Uterus (tissue), 4 donors: ENCODE measurements around the gene RTL9. TPM values are rescaled to one million over a fixed set of nuclear protein-coding genes. Genes with fewer than 3 reads are reported as not detected.

Source experiments
- DNase-seq, 2 donors: peaks; one replicate each; pipeline ENCODE4 v3.0.0-alpha.2; 2019 to 2020
- H3K27ac ChIP-seq, 2 donors: fragments of 200-600 bp; sonication (generic); 1 replicate in 1 of 2; 2 replicates in 1 of 2; pipeline ENCODE4 v1.5.1; 2016 to 2018
- H3K27me3 ChIP-seq, 2 donors: fragments of 200-600 bp; sonication (generic); one replicate each; pipeline ENCODE4 v1.5.1; 2018 to 2019; ENCODE audit warnings: control low read depth in 1 of 2
- H3K36me3 ChIP-seq, 2 donors: fragments of 200-600 bp; sonication (generic); one replicate each; pipeline ENCODE4 v1.5.1; 2019; ENCODE audit warnings: control low read depth in 1 of 2
- H3K4me1 ChIP-seq, 2 donors: fragments of 200-600 bp; sonication (generic); one replicate each; pipeline ENCODE4 v1.5.1; 2018 to 2019; ENCODE audit warnings: control low read depth in 1 of 2
- H3K4me3 ChIP-seq, 2 donors: fragments of 200-600 bp; sonication (generic); 1 replicate in 1 of 2; 2 replicates in 1 of 2; pipeline ENCODE4 v1.5.1; 2018 to 2019; ENCODE audit warnings: mild to moderate bottlenecking in 1 of 2
- H3K9me3 ChIP-seq, 2 donors: fragments of 200-600 bp; sonication (generic); one replicate each; pipeline ENCODE4 v1.5.1; 2019; ENCODE audit warnings: control low read depth in 1 of 2
- POLR2A ChIP-seq, 2 donors: fragments of 450-650 bp; IDR thresholded peaks; one replicate each; pipeline ENCODE4 v1.6.1; 2016; ENCODE audit warnings: antibody characterized with exemption in 2 of 2, mild to moderate bottlenecking in 1 of 2, moderate library complexity in 1 of 2
- intact Hi-C: fragments of 100-400 bp; cut with DNase I; formaldehyde crosslinking; loops from one replicate; pipeline ENCODE4 v1.15.1; 2023; ENCODE audit warnings: low total_unique reads
- small RNA-seq: library from RNA; depleted of rRNA; stranded (forward); fragments of <200 nt; gene quantifications from one replicate; pipeline ENCODE3, GENCODE V24; 2016
- total RNA-seq, 4 donors: library from RNA; depleted of rRNA in 3 of 4; stranded (reverse); fragments of >200 nt in 3 of 4; gene quantifications; one replicate each; pipeline versions ENCODE4 v1.1.0 to v1.2.4, GENCODE V29; 2014 to 2023
- TF ChIP-seq, protein P1 (sequence below), 4 experiments: fragments of 200-600 bp in 2 of 4; fragments of 450-650 bp in 2 of 4; sonication (generic) in 2 of 4; IDR thresholded peaks; one replicate each; pipeline ENCODE4 v1.5.1; 2016 to 2019; ENCODE audit warnings: antibody characterized with exemption in 4 of 4, mild to moderate bottlenecking in 2 of 4, moderate library complexity in 1 of 4
- donor health status: DM: yes; HTN: yes; CAD: no.

The RTL9 gene
- total RNA-seq, 4 donors from 2014 or later, result 0.40 to 0.48 TPM; not detected in 2

DNA sequence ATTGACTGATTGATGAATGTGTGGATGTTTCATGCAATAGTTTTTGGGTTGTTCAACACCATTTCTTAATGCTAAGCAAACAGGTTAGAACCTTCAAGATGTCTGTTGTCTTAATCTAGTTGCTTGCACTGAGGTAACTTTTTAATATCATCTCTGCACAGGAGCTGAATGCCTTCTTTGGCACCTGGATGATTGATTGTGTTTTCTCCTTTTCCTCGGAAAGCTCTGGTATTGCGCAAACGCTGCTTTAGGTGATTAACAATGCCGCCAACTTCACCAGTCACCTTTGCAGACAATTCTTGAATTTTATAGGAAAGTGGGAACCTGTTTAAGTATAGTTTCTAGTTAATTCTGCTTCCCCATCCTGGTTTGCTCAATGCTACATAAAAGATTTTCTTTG, 48.2 kb downstream of the RTL9 start:
- Histone ChIP-seq H3K9me3 (no peaks in the 10 kb centered on the region), H3K27me3 (peaks cover 0 to 5% of the 10 kb centered on the region in 2 donors), H3K4me3 (no peak overlapping the region), H3K27ac (no peak overlapping the region), H3K4me1 (no peaks in the 10 kb centered on the region), H3K36me3 (no peaks in the 10 kb centered on the region)
- intact Hi-C loops, result no loop called here
- TF ChIP-seq, protein P1, sequence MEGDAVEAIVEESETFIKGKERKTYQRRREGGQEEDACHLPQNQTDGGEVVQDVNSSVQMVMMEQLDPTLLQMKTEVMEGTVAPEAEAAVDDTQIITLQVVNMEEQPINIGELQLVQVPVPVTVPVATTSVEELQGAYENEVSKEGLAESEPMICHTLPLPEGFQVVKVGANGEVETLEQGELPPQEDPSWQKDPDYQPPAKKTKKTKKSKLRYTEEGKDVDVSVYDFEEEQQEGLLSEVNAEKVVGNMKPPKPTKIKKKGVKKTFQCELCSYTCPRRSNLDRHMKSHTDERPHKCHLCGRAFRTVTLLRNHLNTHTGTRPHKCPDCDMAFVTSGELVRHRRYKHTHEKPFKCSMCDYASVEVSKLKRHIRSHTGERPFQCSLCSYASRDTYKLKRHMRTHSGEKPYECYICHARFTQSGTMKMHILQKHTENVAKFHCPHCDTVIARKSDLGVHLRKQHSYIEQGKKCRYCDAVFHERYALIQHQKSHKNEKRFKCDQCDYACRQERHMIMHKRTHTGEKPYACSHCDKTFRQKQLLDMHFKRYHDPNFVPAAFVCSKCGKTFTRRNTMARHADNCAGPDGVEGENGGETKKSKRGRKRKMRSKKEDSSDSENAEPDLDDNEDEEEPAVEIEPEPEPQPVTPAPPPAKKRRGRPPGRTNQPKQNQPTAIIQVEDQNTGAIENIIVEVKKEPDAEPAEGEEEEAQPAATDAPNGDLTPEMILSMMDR (IDR thresholded peaks at IDR 0.05), result no peak
- TF ChIP-seq POLR2A (IDR thresholded peaks at IDR 0.05), result no peak
- DNase-seq, result no peak

DNA sequence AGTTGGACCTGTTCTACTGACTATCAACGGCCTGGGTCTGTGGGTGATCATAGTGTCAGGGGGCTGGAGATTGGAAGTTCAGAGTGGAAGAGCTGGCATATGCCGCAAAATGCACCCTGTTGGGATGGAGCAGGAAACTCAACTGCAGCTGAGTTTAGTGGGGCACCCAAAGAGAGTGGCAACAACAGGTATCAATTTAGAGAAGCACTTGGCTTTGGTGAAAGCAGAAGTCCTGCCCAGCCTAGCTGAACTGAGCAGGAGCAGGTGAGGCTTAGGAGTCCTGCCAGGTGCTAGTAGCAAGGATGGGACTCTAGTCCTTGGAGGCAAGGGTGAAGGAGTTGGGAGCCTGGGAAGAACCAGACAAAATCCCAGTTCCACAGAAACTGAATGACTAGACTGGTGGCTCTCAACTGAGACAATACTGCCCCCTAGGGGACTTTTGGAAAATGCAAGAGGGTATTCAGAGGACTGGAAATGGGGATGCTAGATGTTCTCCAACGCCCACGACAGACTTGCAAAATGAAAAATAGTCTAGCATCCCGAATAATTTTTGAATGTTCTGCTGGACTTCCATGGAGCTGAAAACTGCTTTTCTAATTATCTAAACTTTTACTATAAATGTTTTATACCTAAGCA, 49.4 kb downstream of the RTL9 start:
- no peak for TF ChIP-seq POLR2A (IDR thresholded peaks at IDR 0.05)
- TF ChIP-seq, protein P1 (IDR thresholded peaks at IDR 0.05), result peak; percentile 59 to 71 (median 65)
- H3K9me3 ChIP-seq, result no peaks in the 10 kb centered on the region
- no peak overlapping the region for H3K4me3 ChIP-seq
- peaks cover 0 to 5% of the 10 kb centered on the region in 2 donors for H3K27me3 ChIP-seq
- H3K36me3 ChIP-seq, result no peaks in the 10 kb centered on the region
- H3K27ac ChIP-seq, result no peak overlapping the region
- intact Hi-C loops, result no loop called here
- peak in 1 of 2 donors; percentile 62 for DNase-seq
- H3K4me1 ChIP-seq, result no peaks in the 10 kb centered on the region

Small RNA genes lying within 50 kb of the gene (small RNA-seq; reads per million reads assigned to genes)
- not detected for gene GNG5P2

Other genes with a start within 250 kb of the RTL9 start
- 10 to 100 TPM in 1 of 4 donors, 1 to 10 TPM in 3; 1.0 to 12.1 (median 6.9) TPM for gene AMMECR1, start 40.8 kb upstream of the RTL9 start, total RNA-seq